Adrenal gland (tissue), 12 donors: ENCODE results near the gene SH2D2A. TPM values are rescaled to one million over a fixed set of nuclear protein-coding genes. Genes with fewer than 3 reads are reported as not detected.

Experiments
- DNase-seq, 7 donors: peaks; one replicate each; pipeline ENCODE4 v3.0.0-alpha.2; 2019 to 2020
- H3K27ac ChIP-seq, 5 donors: fragments of 200-600 bp; sonication (generic) in 4 of 5; 1 replicate in 3 of 5; 2 replicates in 2 of 5; pipeline versions ENCODE4 v1.5.1 to v1.8.0; 2016 to 2020; ENCODE audit warnings: mild to moderate bottlenecking in 1 of 5
- H3K27me3 ChIP-seq: fragments of 200-600 bp; 2 replicates; pipeline ENCODE4 v1.8.0; 2021
- H3K36me3 ChIP-seq, 2 donors: fragments of 200-600 bp; replicated peaks in 1 of 2; 1 replicate in 1 of 2; 2 replicates in 1 of 2; pipeline versions ENCODE4 v1.5.1 to v1.8.0; 2018 to 2022
- H3K4me1 ChIP-seq, 2 donors: fragments of 200-600 bp; replicated peaks in 1 of 2; 1 replicate in 1 of 2; 2 replicates in 1 of 2; pipeline versions ENCODE4 v1.5.1 to v1.8.0; 2018 to 2021
- H3K4me3 ChIP-seq, 4 donors: fragments of 200-600 bp; sonication (generic) in 3 of 4; one replicate each; pipeline ENCODE4 v1.5.1; 2016 to 2018
- H3K9me3 ChIP-seq, 3 donors: fragments of 200-600 bp; sonication (generic) in 1 of 3; replicated peaks in 1 of 3; 1 replicate in 2 of 3; 2 replicates in 1 of 3; pipeline versions ENCODE4 v1.5.1 to v1.8.0; 2016 to 2021
- POLR2A ChIP-seq, 2 donors: fragments of 450-650 bp; IDR thresholded peaks; one replicate each; pipeline ENCODE4 v1.6.1; 2017; ENCODE audit warnings: antibody characterized with exemption in 2 of 2, mild to moderate bottlenecking in 2 of 2, moderate library complexity in 1 of 2
- WGBS, 4 donors: extraction: QIAGEN DNeasy Blood & Tissue Kit in 2 of 4; methylation state at CpG; one replicate each; pipeline versions ENCODE4 v1.1.5 to v1.1.7; 2013 to 2017; 5-methylcytosine and 5-hydroxymethylcytosine counted together
- intact Hi-C, 2 donors: fragments of 100-400 bp; cut with DNase I; formaldehyde crosslinking; loops; one replicate each; pipeline versions ENCODE4 v1.14.1 to v1.15.0; 2022 to 2023
- polyA plus RNA-seq, 3 donors: library from polyadenylated mRNA; stranded (reverse); fragments of 200-250 nt in 2 of 3; fragments of 350-450 nt in 1 of 3; fragmentation: Illumina TruSeq in 1 of 3; extraction: RNeasy Lipid Tissue Mini Kit (QIAGEN cat#74804) in 1 of 3; gene quantifications; one replicate each; pipeline ENCODE4 v1.2.3, GENCODE V29; 2013 to 2014
- total RNA-seq, 9 donors: library from RNA; depleted of rRNA in 4 of 9; stranded (reverse); fragments of >200 nt in 4 of 9; fragments of 120-200 nt in 1 of 9; fragmentation: NEBNext Ultra II Directional in 1 of 9; extraction: Animal tissue kit (Norgen Biotek cat#: 25700) in 1 of 9; gene quantifications; one replicate each; pipeline versions ENCODE4 v1.1.0 to v1.2.4, GENCODE V29; 2013 to 2023
- TF ChIP-seq, protein P1 (sequence below), 6 experiments: fragments of 450-650 bp in 4 of 6; fragments of 200-600 bp in 2 of 6; sonication (generic) in 1 of 6; IDR thresholded peaks; 1 replicate in 5 of 6; 2 replicates in 1 of 6; pipeline versions ENCODE4 v1.5.1 to v1.8.0; 2016 to 2021; ENCODE audit warnings: antibody characterized with exemption in 6 of 6, mild to moderate bottlenecking in 2 of 6, moderate library complexity in 1 of 6
- donor health status: healthy with polysubstance abuse.
- donor health status: Bipolar disorder and iron deficiency.
- donor health status: DM: yes; HTN: yes; CAD: no.
- donor health status: DM: no; HTN: no; CAD: no.
- donor health status: DM: no; HTN: no; CAD: no.
- donor health status: DM: yes; HTN: yes; CAD: no.

The SH2D2A gene
- total and polyA plus RNA-seq, 12 donors = 0.11 to 4.8 (median 2.1) TPM; not detected in 1

DNA sequence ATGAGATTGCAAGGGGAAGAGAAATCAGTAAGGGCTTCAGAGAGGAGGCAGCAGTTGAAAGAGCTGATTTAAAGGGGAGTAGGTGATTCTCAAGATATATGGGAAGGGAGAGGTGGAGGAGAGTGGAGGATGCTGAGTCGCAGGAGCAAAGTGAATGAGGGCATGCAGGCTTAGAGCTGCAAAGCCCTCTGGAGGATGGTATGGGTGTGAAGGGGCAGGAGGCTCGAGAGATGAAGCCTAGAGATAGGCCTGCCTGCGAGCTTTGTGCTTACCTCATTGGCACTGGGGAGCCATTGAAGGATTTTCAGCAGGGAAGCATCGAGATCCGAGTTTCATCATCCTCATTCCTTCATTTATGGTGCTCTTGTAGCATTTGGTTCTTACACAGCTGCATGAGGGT, 15.8 kb upstream of the SH2D2A start:
- WGBS, 4 donors = 60 to 77% (median 69%) methylated on average over 5 of the region's 5 CpGs
- no peaks in the 10 kb centered on the region for H3K27me3 ChIP-seq
- H3K4me3 ChIP-seq = no peak overlapping the region
- H3K36me3 ChIP-seq = no peaks in the 10 kb centered on the region
- no peaks in the 10 kb centered on the region for H3K4me1 ChIP-seq
- no peaks in the 10 kb centered on the region for H3K9me3 ChIP-seq
- no peak overlapping the region for H3K27ac ChIP-seq
- no peak for TF ChIP-seq POLR2A (IDR thresholded peaks at IDR 0.05)
- TF ChIP-seq, protein P1, sequence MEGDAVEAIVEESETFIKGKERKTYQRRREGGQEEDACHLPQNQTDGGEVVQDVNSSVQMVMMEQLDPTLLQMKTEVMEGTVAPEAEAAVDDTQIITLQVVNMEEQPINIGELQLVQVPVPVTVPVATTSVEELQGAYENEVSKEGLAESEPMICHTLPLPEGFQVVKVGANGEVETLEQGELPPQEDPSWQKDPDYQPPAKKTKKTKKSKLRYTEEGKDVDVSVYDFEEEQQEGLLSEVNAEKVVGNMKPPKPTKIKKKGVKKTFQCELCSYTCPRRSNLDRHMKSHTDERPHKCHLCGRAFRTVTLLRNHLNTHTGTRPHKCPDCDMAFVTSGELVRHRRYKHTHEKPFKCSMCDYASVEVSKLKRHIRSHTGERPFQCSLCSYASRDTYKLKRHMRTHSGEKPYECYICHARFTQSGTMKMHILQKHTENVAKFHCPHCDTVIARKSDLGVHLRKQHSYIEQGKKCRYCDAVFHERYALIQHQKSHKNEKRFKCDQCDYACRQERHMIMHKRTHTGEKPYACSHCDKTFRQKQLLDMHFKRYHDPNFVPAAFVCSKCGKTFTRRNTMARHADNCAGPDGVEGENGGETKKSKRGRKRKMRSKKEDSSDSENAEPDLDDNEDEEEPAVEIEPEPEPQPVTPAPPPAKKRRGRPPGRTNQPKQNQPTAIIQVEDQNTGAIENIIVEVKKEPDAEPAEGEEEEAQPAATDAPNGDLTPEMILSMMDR (IDR thresholded peaks at IDR 0.05) = no peak
- no peak for DNase-seq
- intact Hi-C loops = no loop called here

DNA sequence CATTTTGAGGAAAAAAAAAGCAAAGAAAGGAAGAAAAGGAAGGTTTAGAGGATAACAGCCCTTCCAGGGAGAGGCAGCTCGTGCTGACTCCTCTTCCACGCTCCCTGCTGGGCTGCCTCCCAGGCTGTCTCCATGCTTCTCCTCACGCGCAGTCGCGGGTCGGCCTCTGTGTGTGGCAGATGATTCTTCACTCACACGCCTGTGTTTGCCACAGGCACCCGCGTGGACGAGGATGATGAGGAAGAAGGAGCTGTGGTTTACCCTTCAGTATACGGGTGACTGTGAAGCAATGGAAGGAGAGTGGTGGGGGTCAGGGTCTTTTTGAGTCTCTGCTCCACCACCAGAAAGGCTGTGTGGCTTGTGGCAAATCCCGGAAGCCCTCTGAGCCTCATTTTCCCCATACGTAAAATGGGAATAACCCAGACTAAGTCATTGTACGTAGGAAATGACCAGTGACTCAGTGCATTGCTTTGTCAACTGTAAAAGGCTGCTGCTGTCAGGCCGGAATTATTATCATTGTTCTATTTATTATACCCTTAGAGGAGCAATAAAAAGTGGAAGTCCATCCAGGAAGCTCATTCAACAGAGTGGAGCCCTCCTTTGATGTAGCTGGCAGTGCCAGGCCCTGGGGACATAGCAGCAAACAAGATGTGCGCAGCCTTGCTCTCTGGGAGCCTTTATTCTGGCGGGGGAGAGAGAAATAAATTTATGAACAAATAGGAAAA, 11.9 kb upstream of the SH2D2A start:
- TF ChIP-seq, protein P1 (IDR thresholded peaks at IDR 0.05) = no peak
- TF ChIP-seq POLR2A (IDR thresholded peaks at IDR 0.05) = no peak
- H3K4me1 ChIP-seq = no peaks in the 10 kb centered on the region
- no peak for DNase-seq
- no peaks in the 10 kb centered on the region for H3K36me3 ChIP-seq
- H3K9me3 ChIP-seq = no peaks in the 10 kb centered on the region
- H3K27me3 ChIP-seq = no peaks in the 10 kb centered on the region
- H3K4me3 ChIP-seq = no peak overlapping the region
- H3K27ac ChIP-seq = no peak overlapping the region
- intact Hi-C loops = no loop called here
- 59 to 74% (median 72%) methylated on average over 18 of the region's 18 CpGs for WGBS, 4 donors

GRCh38 chr1:156826630-156827029, 10.0 kb upstream of the SH2D2A start:
- Histone ChIP-seq H3K4me1 (no peaks in the 10 kb centered on the region), H3K4me3 (no peak overlapping the region), H3K9me3 (no peaks in the 10 kb centered on the region), H3K27me3 (no peaks in the 10 kb centered on the region), H3K36me3 (no peaks in the 10 kb centered on the region), H3K27ac (no peak overlapping the region)
- intact Hi-C loops = no loop called here
- DNase-seq = no peak
- WGBS, 4 donors = 41 to 84% (median 53%) methylated on average over 1 of the region's 1 CpG
- no peak for TF ChIP-seq POLR2A (IDR thresholded peaks at IDR 0.05)
- TF ChIP-seq, protein P1 (IDR thresholded peaks at IDR 0.05) = no peak

DNA sequence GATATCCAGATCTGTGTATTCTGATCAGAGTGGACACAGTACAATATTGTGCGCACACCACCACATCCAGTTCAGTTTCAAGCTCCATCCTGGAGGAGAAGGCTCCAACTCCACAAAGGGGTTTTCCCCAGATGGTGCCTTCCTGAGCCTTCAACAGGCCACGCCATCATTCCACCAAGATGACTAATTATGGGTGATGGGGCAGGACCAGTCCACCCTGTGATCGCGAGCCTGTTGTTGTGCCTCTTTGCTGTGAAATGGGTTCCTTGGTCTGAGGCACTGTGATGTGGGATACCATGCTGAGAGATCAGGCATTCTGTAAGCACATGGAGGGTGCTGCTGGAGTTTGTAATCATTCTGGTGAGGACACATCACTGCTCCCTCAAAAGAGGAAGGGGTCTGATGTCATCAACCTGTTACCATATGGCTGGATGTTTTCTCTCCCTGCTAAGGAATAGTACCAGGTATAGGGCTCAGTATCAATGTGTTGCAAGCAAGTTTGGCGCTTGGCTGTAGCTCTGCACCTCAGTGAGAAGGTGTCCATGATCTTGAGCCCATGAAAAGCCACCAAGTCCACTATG, 6.7 kb upstream of the SH2D2A start:
- no peaks in the 10 kb centered on the region for H3K9me3 ChIP-seq
- no peak for DNase-seq
- H3K4me3 ChIP-seq = no peak overlapping the region
- H3K4me1 ChIP-seq = no peaks in the 10 kb centered on the region
- no peak for TF ChIP-seq POLR2A (IDR thresholded peaks at IDR 0.05)
- TF ChIP-seq, protein P1 (IDR thresholded peaks at IDR 0.05) = no peak
- intact Hi-C loops = no loop called here
- H3K27ac ChIP-seq = no peak overlapping the region
- H3K27me3 ChIP-seq = no peaks in the 10 kb centered on the region
- 79 to 89% (median 85%) methylated on average over 4 to 5 of the region's 5 CpGs for WGBS, 4 donors
- H3K36me3 ChIP-seq = no peaks in the 10 kb centered on the region
